ENCODE results near the gene RORB.
"Not testable (repeated sequence)": the region's sequence is repeated elsewhere in the genome, so short reads cannot be mapped to it uniquely, and the experiment has no call there.

The RORB gene

DNA sequence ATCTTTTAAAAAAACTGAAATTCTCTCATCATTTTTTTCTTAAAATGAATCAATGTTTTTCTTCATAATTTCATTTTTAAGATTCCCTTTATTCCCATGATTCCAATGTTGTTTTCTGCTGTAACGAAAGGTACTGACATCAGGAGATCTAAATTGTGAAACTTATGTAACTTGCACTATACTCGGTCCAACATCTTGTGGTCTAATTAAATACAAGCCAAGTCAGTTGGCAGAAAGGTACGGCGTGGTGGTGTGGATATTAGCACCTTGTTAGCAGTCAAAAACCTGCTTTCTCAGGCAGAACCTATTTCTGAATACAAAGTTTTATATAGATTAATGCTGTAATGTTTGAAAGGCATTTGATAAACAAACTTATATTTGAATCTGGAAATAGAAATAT, 20.1 kb downstream of the RORB start:
- no peak overlapping the region for H3K4me3 ChIP-seq (ENCODE audit: low read length)
- no peaks in the 10 kb centered on the region for H3K36me3 ChIP-seq (ENCODE audit: insufficient read depth, low read length)
- H3K27ac ChIP-seq (ENCODE audit: low read depth, low read length), result no peak overlapping the region
- no peaks in the 10 kb centered on the region for H3K27me3 ChIP-seq (ENCODE audit: insufficient read depth, low read length)
- H3K9ac ChIP-seq (ENCODE audit: low read depth, low read length), result no peak overlapping the region
- no peaks in the 10 kb centered on the region for H3K9me3 ChIP-seq (ENCODE audit: insufficient read depth, low read depth, low read length)
- H3K4me1 ChIP-seq (ENCODE audit: insufficient read depth, low read length), result no peaks in the 10 kb centered on the region
- WGBS, result 95% methylated on average over 4 of the region's 4 CpGs

DNA sequence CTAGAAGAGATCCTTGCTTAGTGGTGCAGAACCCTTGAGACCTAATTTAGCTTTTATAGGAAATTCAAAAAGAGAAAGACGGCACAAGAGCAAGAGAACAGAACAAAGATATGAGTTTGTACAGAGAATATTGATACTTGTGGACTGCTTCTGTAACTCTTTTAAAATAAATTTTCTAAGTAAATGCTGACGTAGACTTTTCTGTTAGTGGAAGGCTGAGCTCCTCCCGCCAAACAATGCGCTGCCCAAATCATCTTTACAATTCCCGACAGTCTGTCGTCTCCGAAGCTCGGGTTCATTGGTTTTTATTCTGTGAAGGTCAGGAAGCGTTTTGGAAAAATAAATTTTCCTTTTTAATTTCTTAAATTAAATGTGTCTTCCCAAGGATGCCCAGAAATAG, 22.3 kb downstream of the RORB start:
- Histone ChIP-seq H3K27me3 (ENCODE audit: insufficient read depth, low read length) (no peaks in the 10 kb centered on the region), H3K4me1 (ENCODE audit: insufficient read depth, low read length) (peaks cover 7% of the 10 kb centered on the region), H3K9me3 (ENCODE audit: insufficient read depth, low read depth, low read length) (no peaks in the 10 kb centered on the region), H3K36me3 (ENCODE audit: insufficient read depth, low read length) (no peaks in the 10 kb centered on the region), H3K4me3 (ENCODE audit: low read length) (no peak overlapping the region), H3K27ac (ENCODE audit: low read depth, low read length) (no peak overlapping the region), H3K9ac (ENCODE audit: low read depth, low read length) (no peak overlapping the region)
- WGBS, result 98% methylated on average over 8 of the region's 9 CpGs

DNA sequence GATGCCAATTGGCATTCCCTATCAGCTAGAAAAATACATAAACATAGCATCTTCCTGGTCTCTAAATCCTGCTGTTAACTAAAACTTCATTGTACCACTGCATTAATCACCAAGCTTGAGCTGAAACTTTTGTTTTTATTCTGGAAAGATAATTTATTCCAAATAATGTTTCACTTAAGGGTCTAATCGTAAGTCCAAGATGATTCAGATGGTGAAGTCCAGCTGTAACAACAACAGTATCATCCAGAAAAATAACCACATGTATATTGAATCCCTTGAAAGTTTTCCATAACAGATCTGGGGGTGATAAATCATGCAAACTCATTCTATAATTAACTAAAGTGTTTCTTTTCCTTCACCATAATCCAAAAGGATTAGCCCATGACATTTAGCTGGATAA, 23.9 kb downstream of the RORB start:
- Histone ChIP-seq H3K9me3 (ENCODE audit: insufficient read depth, low read depth, low read length) (no peaks in the 10 kb centered on the region), H3K27ac (ENCODE audit: low read depth, low read length) (no peak overlapping the region)
- WGBS, result 67% methylated on average over 1 of the region's 1 CpG

DNA sequence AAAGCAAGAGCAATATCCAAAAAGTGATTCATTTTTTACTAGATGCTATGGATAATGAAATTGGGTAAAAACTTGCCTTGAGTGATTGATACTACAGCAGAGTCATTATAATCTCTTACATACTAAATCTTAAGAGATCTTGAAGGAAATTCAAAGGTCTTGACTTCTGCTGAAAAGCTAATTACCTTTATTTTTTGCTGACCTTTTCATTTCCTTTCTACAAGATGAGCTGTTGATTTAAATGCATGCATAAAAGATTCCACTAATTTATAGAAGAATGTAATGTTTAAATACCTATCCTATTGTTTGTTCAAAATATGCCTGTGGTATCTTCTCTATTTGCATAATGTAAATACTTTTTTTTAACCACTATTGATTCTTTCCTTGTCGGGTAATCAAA, 27.2 kb downstream of the RORB start:
- no CpG with 5 or more reads among the region's 1 CpG for WGBS
- Histone ChIP-seq H3K9me3 (ENCODE audit: insufficient read depth, low read depth, low read length) (no peaks in the 10 kb centered on the region), H3K4me1 (ENCODE audit: insufficient read depth, low read length) (peaks cover 28% of the 10 kb centered on the region), H3K36me3 (ENCODE audit: insufficient read depth, low read length) (no peaks in the 10 kb centered on the region), H3K27ac (ENCODE audit: low read depth, low read length) (no peak overlapping the region), H3K9ac (ENCODE audit: low read depth, low read length) (no peak overlapping the region), H3K4me3 (ENCODE audit: low read length) (no peak overlapping the region), H3K27me3 (ENCODE audit: insufficient read depth, low read length) (no peaks in the 10 kb centered on the region)

More for the DNA sequence above, 23.9 kb downstream of the RORB start:
- Histone ChIP-seq H3K4me3 (ENCODE audit: low read length) (no peak overlapping the region), H3K9ac (ENCODE audit: low read depth, low read length) (no peak overlapping the region), H3K27me3 (ENCODE audit: insufficient read depth, low read length) (no peaks in the 10 kb centered on the region), H3K4me1 (ENCODE audit: insufficient read depth, low read length) (peaks cover 22% of the 10 kb centered on the region), H3K36me3 (ENCODE audit: insufficient read depth, low read length) (no peaks in the 10 kb centered on the region)

DNA sequence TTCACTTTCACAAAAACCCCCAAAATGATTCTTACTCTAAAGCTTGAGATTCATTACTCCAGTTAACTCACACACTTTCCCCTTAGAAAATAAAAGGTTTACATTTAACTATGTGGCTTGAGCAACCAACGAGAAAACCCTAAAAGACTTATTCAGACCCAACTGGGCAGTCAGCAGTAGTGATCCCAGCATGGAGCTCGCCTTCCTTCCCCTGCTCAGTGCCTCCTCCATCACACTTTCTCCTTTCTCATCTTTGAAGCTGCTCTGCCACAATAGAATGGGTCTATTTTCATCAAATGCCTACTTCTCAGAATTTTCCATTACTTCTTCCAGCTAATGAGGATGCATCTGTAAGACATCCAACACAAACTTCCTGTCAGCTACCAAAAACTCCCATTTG, 29.1 kb downstream of the RORB start:
- no peak overlapping the region for H3K27ac ChIP-seq (ENCODE audit: low read depth, low read length)
- no peaks in the 10 kb centered on the region for H3K9me3 ChIP-seq (ENCODE audit: insufficient read depth, low read depth, low read length)
- H3K27me3 ChIP-seq (ENCODE audit: insufficient read depth, low read length), result no peaks in the 10 kb centered on the region
- H3K4me1 ChIP-seq (ENCODE audit: insufficient read depth, low read length), result peaks cover 28% of the 10 kb centered on the region
- 75% methylated on average over 2 of the region's 2 CpGs for WGBS
- H3K9ac ChIP-seq (ENCODE audit: low read depth, low read length), result no peak overlapping the region
- no peaks in the 10 kb centered on the region for H3K36me3 ChIP-seq (ENCODE audit: insufficient read depth, low read length)
- H3K4me3 ChIP-seq (ENCODE audit: low read length), result no peak overlapping the region

DNA sequence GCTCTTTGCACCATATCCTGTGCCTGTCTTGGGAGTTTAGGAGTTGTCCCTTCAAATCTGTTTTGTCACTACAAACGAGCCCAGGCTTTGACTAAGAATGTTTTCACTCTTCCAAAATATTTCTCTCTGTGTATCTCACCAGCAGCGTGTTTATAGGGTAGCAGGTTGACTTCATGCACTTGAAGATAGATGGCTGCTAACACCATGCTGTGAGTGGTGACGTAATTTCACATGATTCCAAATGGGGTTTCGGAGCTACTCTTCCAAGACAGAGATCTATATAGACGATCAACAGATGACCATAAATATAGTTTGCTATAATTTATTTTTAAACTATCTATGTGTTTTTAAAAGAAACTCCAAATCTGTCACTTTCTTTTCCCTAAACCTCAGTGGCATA, 30.6 kb downstream of the RORB start:
- peaks cover 28% of the 10 kb centered on the region for H3K4me1 ChIP-seq (ENCODE audit: insufficient read depth, low read length)
- no peak overlapping the region for H3K9ac ChIP-seq (ENCODE audit: low read depth, low read length)
- H3K27me3 ChIP-seq (ENCODE audit: insufficient read depth, low read length), result no peaks in the 10 kb centered on the region
- no peaks in the 10 kb centered on the region for H3K9me3 ChIP-seq (ENCODE audit: insufficient read depth, low read depth, low read length)
- no peak overlapping the region for H3K27ac ChIP-seq (ENCODE audit: low read depth, low read length)
- H3K36me3 ChIP-seq (ENCODE audit: insufficient read depth, low read length), result no peaks in the 10 kb centered on the region
- WGBS, result 88% methylated on average over 4 of the region's 5 CpGs
- H3K4me3 ChIP-seq (ENCODE audit: low read length), result no peak overlapping the region

DNA sequence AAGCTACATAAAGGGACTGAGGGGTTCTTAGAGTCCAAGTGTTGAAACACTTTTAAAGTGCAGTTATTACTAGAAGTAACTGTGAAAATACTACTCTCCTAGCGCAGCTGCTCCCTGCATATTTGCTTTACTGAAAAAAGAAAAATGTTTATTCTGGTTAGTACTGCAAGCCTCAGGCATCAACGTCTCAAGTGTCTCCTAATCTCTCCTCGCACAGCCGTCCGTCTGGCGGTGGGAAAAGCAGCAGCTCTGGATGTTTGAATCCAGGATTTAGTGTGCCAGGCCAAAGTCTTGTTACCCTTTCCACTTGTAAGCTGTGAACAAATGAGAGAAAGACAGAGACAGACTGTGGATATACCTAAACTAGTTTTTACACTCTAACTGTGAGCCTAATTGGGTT, 31.1 kb downstream of the RORB start:
- Histone ChIP-seq H3K27me3 (ENCODE audit: insufficient read depth, low read length) (no peaks in the 10 kb centered on the region), H3K36me3 (ENCODE audit: insufficient read depth, low read length) (no peaks in the 10 kb centered on the region), H3K4me1 (ENCODE audit: insufficient read depth, low read length) (peaks cover 28% of the 10 kb centered on the region), H3K27ac (ENCODE audit: low read depth, low read length) (no peak overlapping the region), H3K9me3 (ENCODE audit: insufficient read depth, low read depth, low read length) (no peaks in the 10 kb centered on the region), H3K9ac (ENCODE audit: low read depth, low read length) (no peak overlapping the region), H3K4me3 (ENCODE audit: low read length) (no peak overlapping the region)
- 93% methylated on average over 6 of the region's 6 CpGs for WGBS

DNA sequence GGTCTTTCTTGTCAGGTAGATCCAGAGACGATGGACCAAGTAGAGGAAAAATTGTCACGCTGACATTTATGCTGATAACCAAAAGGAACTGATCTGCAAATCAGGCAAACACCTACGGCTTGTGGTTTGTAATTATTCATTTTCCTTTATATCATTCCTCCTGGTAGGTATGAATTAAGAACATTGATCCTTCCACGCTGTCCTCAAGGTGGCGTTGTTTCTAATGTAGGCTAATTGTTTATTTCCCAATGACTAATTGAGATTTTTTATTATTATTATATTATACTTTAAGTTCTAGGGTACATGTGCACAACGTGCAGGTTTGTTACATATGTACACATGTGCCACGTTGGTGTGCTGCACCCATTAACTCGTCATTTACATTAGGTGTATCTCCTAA, 33.3 kb downstream of the RORB start:
- not testable (repeated sequence) for H3K36me3 ChIP-seq (ENCODE audit: insufficient read depth, low read length); H3K9ac ChIP-seq (ENCODE audit: low read depth, low read length); H3K27me3 ChIP-seq (ENCODE audit: insufficient read depth, low read length); H3K27ac ChIP-seq (ENCODE audit: low read depth, low read length); H3K4me3 ChIP-seq (ENCODE audit: low read length); H3K9me3 ChIP-seq (ENCODE audit: insufficient read depth, low read depth, low read length)
- WGBS, result 90% methylated on average over 5 of the region's 8 CpGs
- peaks cover 12% of the 10 kb centered on the region for H3K4me1 ChIP-seq (ENCODE audit: insufficient read depth, low read length)

DNA sequence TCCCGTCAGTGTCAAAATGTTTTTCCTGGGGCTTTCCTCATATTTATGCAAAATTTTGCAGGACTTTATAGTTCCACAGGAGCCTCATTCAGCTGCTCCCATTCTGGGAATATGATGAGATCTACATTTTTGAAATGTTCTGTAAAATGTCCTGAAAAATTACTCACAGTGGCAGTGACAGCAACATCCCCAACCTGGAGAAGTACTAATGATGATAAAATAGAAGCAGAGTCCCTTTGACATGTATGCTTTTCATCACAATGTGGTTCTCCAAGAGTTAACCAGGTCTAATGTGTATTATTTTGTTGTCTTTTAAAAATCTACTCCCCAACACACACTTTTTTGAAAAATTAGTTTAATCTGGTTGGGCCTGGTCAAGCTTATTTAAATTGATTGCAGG, 36.1 kb downstream of the RORB start:
- H3K9me3 ChIP-seq (ENCODE audit: insufficient read depth, low read depth, low read length), result no peaks in the 10 kb centered on the region
- H3K36me3 ChIP-seq (ENCODE audit: insufficient read depth, low read length), result no peaks in the 10 kb centered on the region
- H3K9ac ChIP-seq (ENCODE audit: low read depth, low read length), result no peak overlapping the region
- no peak overlapping the region for H3K4me3 ChIP-seq (ENCODE audit: low read length)
- H3K27ac ChIP-seq (ENCODE audit: low read depth, low read length), result no peak overlapping the region
- H3K4me1 ChIP-seq (ENCODE audit: insufficient read depth, low read length), result no peaks in the 10 kb centered on the region
- 100% methylated on average over 1 of the region's 1 CpG for WGBS
- no peaks in the 10 kb centered on the region for H3K27me3 ChIP-seq (ENCODE audit: insufficient read depth, low read length)

DNA sequence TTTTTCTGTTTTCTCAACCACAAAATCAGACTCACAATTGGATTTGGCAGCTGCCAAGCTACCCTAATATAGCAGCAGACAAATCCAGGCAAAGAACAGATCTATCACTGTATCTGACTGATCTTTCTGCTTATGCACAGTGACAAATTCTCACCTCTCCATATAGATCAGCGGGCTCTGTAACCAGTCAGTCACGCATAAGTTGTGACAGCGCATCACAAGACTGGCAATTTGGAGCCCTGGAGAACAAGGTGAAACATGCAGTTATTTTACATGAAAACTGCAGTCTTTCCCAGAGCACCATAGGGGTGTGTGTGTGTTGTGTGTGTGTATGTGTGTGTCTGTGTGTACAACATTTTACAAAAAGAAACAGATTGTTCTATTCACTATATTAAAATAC, 37.7 kb downstream of the RORB start:
- WGBS, result 89% methylated on average over 3 of the region's 3 CpGs
- Histone ChIP-seq H3K27ac (ENCODE audit: low read depth, low read length) (no peak overlapping the region), H3K9me3 (ENCODE audit: insufficient read depth, low read depth, low read length) (no peaks in the 10 kb centered on the region), H3K4me1 (ENCODE audit: insufficient read depth, low read length) (no peaks in the 10 kb centered on the region), H3K4me3 (ENCODE audit: low read length) (no peak overlapping the region), H3K9ac (ENCODE audit: low read depth, low read length) (no peak overlapping the region), H3K27me3 (ENCODE audit: insufficient read depth, low read length) (no peaks in the 10 kb centered on the region), H3K36me3 (ENCODE audit: insufficient read depth, low read length) (no peaks in the 10 kb centered on the region)

DNA sequence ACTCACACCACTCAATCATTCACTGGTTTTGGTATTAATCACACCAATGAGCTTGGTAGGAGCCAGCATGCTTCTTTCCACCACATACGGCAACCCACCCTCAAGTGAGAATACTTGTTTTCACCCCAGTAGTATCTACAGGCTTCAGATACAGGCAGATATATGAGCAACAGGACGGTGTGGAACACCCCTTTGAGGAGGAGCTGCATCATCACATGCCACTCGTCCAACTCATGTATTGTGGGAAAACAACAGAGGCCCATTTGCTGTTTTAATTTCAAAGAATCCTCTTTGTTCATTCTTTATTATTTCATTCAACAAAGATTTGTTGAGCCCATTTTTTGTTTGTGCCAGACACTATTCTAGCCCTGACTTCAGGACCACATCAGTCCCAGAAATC, 46.0 kb downstream of the RORB start:
- Histone ChIP-seq H3K36me3 (ENCODE audit: insufficient read depth, low read length) (no peaks in the 10 kb centered on the region), H3K9me3 (ENCODE audit: insufficient read depth, low read depth, low read length) (no peaks in the 10 kb centered on the region), H3K27me3 (ENCODE audit: insufficient read depth, low read length) (no peaks in the 10 kb centered on the region), H3K27ac (ENCODE audit: low read depth, low read length) (no peak overlapping the region), H3K9ac (ENCODE audit: low read depth, low read length) (no peak overlapping the region), H3K4me3 (ENCODE audit: low read length) (no peak overlapping the region), H3K4me1 (ENCODE audit: insufficient read depth, low read length) (peaks cover 10% of the 10 kb centered on the region)
- WGBS, result 59% methylated on average over 3 of the region's 3 CpGs

DNA sequence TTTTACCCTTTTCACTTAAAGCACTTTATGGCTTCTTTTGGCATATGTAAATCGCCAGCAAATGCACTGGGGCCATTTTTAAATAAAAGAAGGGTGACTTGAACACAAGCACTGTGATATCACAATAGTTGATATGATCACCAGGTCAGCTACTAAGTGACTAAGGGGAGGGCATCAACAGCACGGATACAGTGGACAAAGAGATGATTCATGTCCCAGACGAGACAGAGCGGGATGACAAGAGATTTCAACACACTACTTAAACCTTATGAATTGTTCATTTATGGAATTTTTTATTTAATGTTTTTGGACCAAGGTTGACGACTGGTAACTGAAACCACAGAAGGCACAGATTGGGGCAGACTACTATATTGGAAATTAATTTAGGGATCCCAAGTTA, 54.1 kb downstream of the RORB start:
- Histone ChIP-seq H3K9ac (ENCODE audit: low read depth, low read length) (no peak overlapping the region), H3K4me1 (ENCODE audit: insufficient read depth, low read length) (peaks cover 2% of the 10 kb centered on the region; the same call in 1 of the 2 replicates), H3K27me3 (ENCODE audit: insufficient read depth, low read length) (no peaks in the 10 kb centered on the region), H3K4me3 (ENCODE audit: low read length) (no peak overlapping the region), H3K27ac (ENCODE audit: low read depth, low read length) (no peak overlapping the region), H3K36me3 (ENCODE audit: insufficient read depth, low read length) (no peaks in the 10 kb centered on the region), H3K9me3 (ENCODE audit: insufficient read depth, low read depth, low read length) (no peaks in the 10 kb centered on the region)
- 84% methylated on average over 2 of the region's 5 CpGs for WGBS

All from HUES64 (cell line).